A549 (cell line): ENCODE measurements around the gene WIPF3. TPM values are rescaled to one million over a fixed set of nuclear protein-coding genes. Genes with fewer than 3 reads are reported as not detected.

Experiments used
- ATAC-seq, 2 experiments: fragments of 200-7000 bp in 1 of 2; fragments of >200 bp in 1 of 2; cut with Nextera tagmentation in 1 of 2; cut with Tn5 transposase in 1 of 2; 3 replicates each; pipeline versions ENCODE4 v1.8.0 to v1.9.1; 2018 to 2020; ENCODE audit warnings: mild to moderate bottlenecking in 1 of 2, moderate library complexity in 1 of 2
- CTCF ChIA-PET: fragments of 300-600 bp; sonication (Branson Sonifier 250); formaldehyde crosslinking; extraction: SDS; loops from one replicate; lab custom pipeline; 2021; ENCODE audit warnings: antibody characterized with exemption, inconsistent platforms; lab: Yijun Ruan, JAX
- POLR2A ChIA-PET: fragments of 350-600 bp; formaldehyde crosslinking; extraction: SDS; loops from one replicate; lab custom pipeline; 2021; ENCODE audit warnings: antibody characterized with exemption, inconsistent platforms; lab: Yijun Ruan, JAX
- DNase-seq, 2 experiments: peaks; one replicate each; pipeline versions ENCODE4 v3.0.0 to v3.0.0-alpha.2; 2011 to 2016; ENCODE audit warnings: low read depth in 1 of 2, low spot score in 1 of 2
- FAIRE-seq: peaks from 2 replicates; lab custom pipeline; 2011; peaks lifted over from hg19 to GRCh38; lab: Jason Lieb, UNC
- H3K27ac ChIP-seq, 2 experiments: fragments of >200 bp; sonication (Bioruptor Twin); formaldehyde crosslinking; 3 replicates each; pipeline ENCODE4 v1.5.1; 2016 to 2017
- H3K4me1 ChIP-seq: fragments of >200 bp; sonication (Bioruptor Twin); formaldehyde crosslinking; 3 replicates; pipeline ENCODE4 v1.6.1; 2016
- H3K4me2 ChIP-seq: fragments of >200 bp; sonication (Bioruptor Twin); formaldehyde crosslinking; 3 replicates; pipeline ENCODE4 v1.6.1; 2016
- H3K4me3 ChIP-seq: fragments of >200 bp; sonication (Bioruptor Twin); formaldehyde crosslinking; 3 replicates; pipeline ENCODE4 v1.5.1; 2016
- H3K9me3 ChIP-seq: fragments of >200 bp; sonication (Bioruptor Twin); formaldehyde crosslinking; 3 replicates; pipeline ENCODE4 v1.6.1; 2016
- BHLHE40 ChIP-seq: IDR thresholded peaks from 2 replicates; pipeline ENCODE4 v1.6.1; 2012; ENCODE audit warnings: low read depth, low read length, inconsistent platforms
- CBX2 ChIP-seq: fragments of 200-600 bp; sonication (generic); IDR thresholded peaks from 2 replicates; pipeline ENCODE4 v1.6.1; 2016; ENCODE audit warnings: low read depth, mild to moderate bottlenecking, borderline replicate concordance
- EHMT2 ChIP-seq: fragments of 200-600 bp; sonication (generic); IDR thresholded peaks from 2 replicates; pipeline ENCODE4 v1.6.1; 2016; ENCODE audit warnings: antibody characterized with exemption, low read depth, mild to moderate bottlenecking, moderate library complexity
- FOSL2 ChIP-seq, 2 experiments: fragments of 450-650 bp in 1 of 2; fragments of >200 bp in 1 of 2; sonication (Bioruptor Twin) in 1 of 2; formaldehyde crosslinking; IDR thresholded peaks; 2 replicates each; pipeline versions ENCODE4 v1.5.0 to v1.6.1; 2016 to 2020; ENCODE audit warnings: mild to moderate bottlenecking in 1 of 2, moderate library complexity in 1 of 2
- GATA3 ChIP-seq: IDR thresholded peaks from 2 replicates; pipeline ENCODE4 v1.6.1; 2012; ENCODE audit warnings: borderline replicate concordance
- HEYL ChIP-seq: fragments of 250-450 bp; sonication (Bioruptor Pico); IDR thresholded peaks from 2 replicates; pipeline ENCODE4 v1.8.0; 2021; ENCODE audit warnings: mild to moderate bottlenecking, moderate library complexity
- JUN ChIP-seq, 2 experiments: fragments of >200 bp; sonication (Bioruptor Twin); formaldehyde crosslinking; IDR thresholded peaks; 2 replicates in 1 of 2; 3 replicates in 1 of 2; pipeline ENCODE4 v1.6.1; 2016 to 2017
- JUNB ChIP-seq: fragments of >200 bp; sonication (Bioruptor Twin); formaldehyde crosslinking; IDR thresholded peaks from 2 replicates; pipeline ENCODE4 v1.6.1; 2016
- KDM5A ChIP-seq: fragments of 200-600 bp; sonication (generic); IDR thresholded peaks from 2 replicates; pipeline ENCODE4 v1.6.1; 2016; ENCODE audit warnings: antibody characterized with exemption, mild to moderate bottlenecking
- MAZ ChIP-seq: fragments of 150-350 bp; IDR thresholded peaks from 2 replicates; pipeline ENCODE4 v1.6.1; 2014; ENCODE audit warnings: antibody characterized with exemption, low read depth, low read length, borderline replicate concordance
- MYC ChIP-seq: IDR thresholded peaks from 2 replicates; pipeline ENCODE4 v1.6.1; 2012; ENCODE audit warnings: mild to moderate bottlenecking, inconsistent platforms, low read length, improper control_type of control experiment, borderline replicate concordance
- NPAS2 ChIP-seq: fragments of 250-450 bp; sonication (Bioruptor Pico); IDR thresholded peaks from 2 replicates; pipeline ENCODE4 v1.8.0; 2022; ENCODE audit warnings: mild to moderate bottlenecking, moderate library complexity, borderline replicate concordance
- NR3C1 ChIP-seq: fragments of >200 bp; sonication (Bioruptor Twin); formaldehyde crosslinking; IDR thresholded peaks from 3 replicates; pipeline ENCODE4 v1.6.1; 2017
- POLR2A ChIP-seq: IDR thresholded peaks from 2 replicates; pipeline ENCODE4 v1.6.1; 2012; ENCODE audit warnings: mild to moderate bottlenecking, low read length
- POLR2AphosphoS2 ChIP-seq: conservative IDR thresholded peaks from 2 replicates; pipeline ENCODE4 v1.6.1; 2012; ENCODE audit warnings: low read length, improper control_type of control experiment, inconsistent platforms
- RARB ChIP-seq: fragments of 250-450 bp; sonication (Bioruptor Pico); IDR thresholded peaks from 2 replicates; pipeline ENCODE4 v1.8.0; 2021; ENCODE audit warnings: mild to moderate bottlenecking, moderate library complexity
- RCOR1 ChIP-seq: fragments of 150-350 bp; IDR thresholded peaks from 2 replicates; pipeline ENCODE4 v1.6.1; 2014; ENCODE audit warnings: antibody characterized with exemption, low read length, low read depth
- RFX5 ChIP-seq: fragments of 450-650 bp; IDR thresholded peaks from 2 replicates; pipeline ENCODE4 v1.7.1; 2014; ENCODE audit warnings: antibody characterized with exemption, mild to moderate bottlenecking, moderate library complexity
- TP53 ChIP-seq: fragments of 250-450 bp; sonication (Bioruptor Pico); IDR thresholded peaks from 2 replicates; pipeline ENCODE4 v1.5.0; 2021; ENCODE audit warnings: mild to moderate bottlenecking, moderate library complexity
- ZC3H11A ChIP-seq: fragments of 450-650 bp; IDR thresholded peaks from 2 replicates; pipeline ENCODE4 v1.6.1; 2014; ENCODE audit warnings: antibody characterized with exemption, mild to moderate bottlenecking
- ZNF302 ChIP-seq: fragments of 250-450 bp; sonication (Bioruptor Pico); IDR thresholded peaks from 2 replicates; pipeline ENCODE4 v1.9.0; 2021; ENCODE audit warnings: inconsistent platforms, mild to moderate bottlenecking, moderate library complexity
- WGBS: methylation state at CpG from one replicate; pipeline ENCODE4 v1.1.6; 2017; ENCODE audit errors: missing lambda C conversion rate; 5-methylcytosine and 5-hydroxymethylcytosine counted together
- polyA plus RNA-seq, 4 experiments: library from polyadenylated mRNA; depleted of rRNA in 3 of 4; stranded (reverse); fragments of >200 nt; fragmentation: RNase III in 1 of 4; extraction: RNeasy Plus Mini Kit Qiagen cat#74134 plus additional on column Dnase treatment in 1 of 4; gene quantifications; 2 replicates in 3 of 4; 3 replicates in 1 of 4; pipeline ENCODE4 v1.2.3, GENCODE V29; 2011 to 2017
- TF ChIP-seq, protein P1 (sequence below): fragments of 250-450 bp; sonication (Bioruptor Pico); IDR thresholded peaks from 2 replicates; pipeline ENCODE4 v1.5.0; 2021; ENCODE audit warnings: mild to moderate bottlenecking, moderate library complexity, borderline replicate concordance
- TF ChIP-seq, protein P2 (sequence below): fragments of 250-450 bp; sonication (Bioruptor Pico); IDR thresholded peaks from 2 replicates; pipeline ENCODE4 v1.5.0; 2020; ENCODE audit warnings: low read depth, mild to moderate bottlenecking, moderate library complexity
- TF ChIP-seq, protein P3 (sequence below): IDR thresholded peaks from 2 replicates; pipeline ENCODE4 v1.6.1; 2012
- TF ChIP-seq, protein P4 (sequence below): IDR thresholded peaks from 2 replicates; pipeline ENCODE4 v1.6.1; 2012; ENCODE audit warnings: low read depth, borderline replicate concordance

WIPF3 gene
- polyA plus RNA-seq, 2 of the 4 experiments (the other 2 are of a cell fraction), result 0.10 to 0.30 TPM

DNA sequence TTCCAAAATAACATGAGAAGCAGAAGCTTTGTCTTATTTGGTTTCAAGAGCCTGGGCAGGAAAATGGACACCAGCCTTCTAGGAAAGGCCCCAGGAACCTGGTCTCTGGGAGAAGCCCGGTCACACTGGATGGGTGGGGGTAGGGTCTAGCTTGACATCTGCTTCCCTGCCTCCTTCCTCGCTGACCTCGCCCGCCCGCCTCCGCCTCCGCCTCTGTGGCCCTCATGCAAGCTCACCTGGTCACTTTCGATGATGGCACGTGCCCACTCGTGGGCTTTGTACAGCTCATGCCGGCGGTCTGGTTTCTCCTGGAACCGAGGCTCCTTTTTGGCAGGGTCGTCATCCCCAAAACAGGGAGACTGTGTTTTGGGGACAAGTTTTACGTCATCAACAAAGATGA lies 119.9 kb downstream of the WIPF3 start:
- ChIA-PET CTCF (interaction anchor here (0.8 to 1.7 kb wide), 5 partner anchors 9 to 291 kb away, joined by 3 to 4 read pairs (median 3); no protein-coding TSS in a partner anchor), POLR2A (no interaction called here)
- Histone ChIP-seq H3K4me1 (no peaks in the 10 kb centered on the region), H3K4me2 (no peak overlapping the region), H3K9me3 (no peaks in the 10 kb centered on the region), H3K4me3 (no peak overlapping the region), H3K27ac (no peak overlapping the region)
- TF ChIP-seq KDM5A, result no peak
- TF ChIP-seq, protein P1, sequence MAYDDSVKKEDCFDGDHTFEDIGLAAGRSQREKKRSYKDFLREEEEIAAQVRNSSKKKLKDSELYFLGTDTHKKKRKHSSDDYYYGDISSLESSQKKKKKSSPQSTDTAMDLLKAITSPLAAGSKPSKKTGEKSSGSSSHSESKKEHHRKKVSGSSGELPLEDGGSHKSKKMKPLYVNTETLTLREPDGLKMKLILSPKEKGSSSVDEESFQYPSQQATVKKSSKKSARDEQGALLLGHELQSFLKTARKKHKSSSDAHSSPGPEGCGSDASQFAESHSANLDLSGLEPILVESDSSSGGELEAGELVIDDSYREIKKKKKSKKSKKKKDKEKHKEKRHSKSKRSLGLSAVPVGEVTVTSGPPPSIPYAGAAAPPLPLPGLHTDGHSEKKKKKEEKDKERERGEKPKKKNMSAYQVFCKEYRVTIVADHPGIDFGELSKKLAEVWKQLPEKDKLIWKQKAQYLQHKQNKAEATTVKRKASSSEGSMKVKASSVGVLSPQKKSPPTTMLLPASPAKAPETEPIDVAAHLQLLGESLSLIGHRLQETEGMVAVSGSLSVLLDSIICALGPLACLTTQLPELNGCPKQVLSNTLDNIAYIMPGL (CRISPR knock-in tag), result no peak
- no peak for TF ChIP-seq FOSL2 (IDR thresholded peaks at IDR 0.05)
- no peak for TF ChIP-seq FOSL2 (CRISPR knock-in tag; IDR thresholded peaks at IDR 0.05)
- DNase-seq (no peak), FAIRE-seq (no peak), ATAC-seq (no peak)
- WGBS, result 94% methylated on average over 15 of the region's 15 CpGs

DNA sequence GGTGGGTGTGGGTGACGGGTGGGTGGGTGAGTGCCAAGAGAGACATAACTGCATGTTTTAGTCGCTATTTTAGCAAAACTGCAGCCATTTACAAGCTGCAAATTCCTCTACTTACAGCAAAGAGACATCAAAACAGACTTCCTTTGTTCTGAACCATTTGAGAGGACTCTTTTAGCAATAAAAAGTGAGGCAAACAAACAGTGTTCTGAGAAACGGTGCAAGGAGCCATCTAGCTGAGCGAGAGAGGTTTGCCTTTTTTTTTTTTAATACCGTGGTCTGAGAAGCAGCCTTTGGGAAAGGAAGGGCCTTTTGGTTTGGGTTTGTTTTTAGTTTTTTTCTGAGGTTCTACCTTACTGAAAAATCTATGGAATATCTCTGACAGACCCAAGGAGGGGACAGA lies 120.4 kb downstream of the WIPF3 start:
- Histone ChIP-seq H3K4me1 (peaks cover 1% of the 10 kb centered on the region; the same call in 2 of the 3 replicates), H3K4me3 (no peak overlapping the region), H3K4me2 (no peak overlapping the region), H3K27ac (no peak overlapping the region), H3K9me3 (no peaks in the 10 kb centered on the region)
- ATAC-seq (no peak), DNase-seq (no peak), FAIRE-seq (no peak)
- 79% methylated on average over 5 of the region's 5 CpGs for WGBS
- CTCF ChIA-PET, result interaction anchor here (1.0 to 1.4 kb wide), 3 partner anchors 9 to 135 kb away, joined by 3 to 4 read pairs (median 3); no protein-coding TSS in a partner anchor
- POLR2A ChIA-PET, result no interaction called here
- TF ChIP-seq JUNB (no peak), HEYL (CRISPR knock-in tag) (no peak)
- TF ChIP-seq, protein P2, sequence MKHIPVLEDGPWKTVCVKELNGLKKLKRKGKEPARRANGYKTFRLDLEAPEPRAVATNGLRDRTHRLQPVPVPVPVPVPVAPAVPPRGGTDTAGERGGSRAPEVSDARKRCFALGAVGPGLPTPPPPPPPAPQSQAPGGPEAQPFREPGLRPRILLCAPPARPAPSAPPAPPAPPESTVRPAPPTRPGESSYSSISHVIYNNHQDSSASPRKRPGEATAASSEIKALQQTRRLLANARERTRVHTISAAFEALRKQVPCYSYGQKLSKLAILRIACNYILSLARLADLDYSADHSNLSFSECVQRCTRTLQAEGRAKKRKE (CRISPR knock-in tag), result no peak
- TF ChIP-seq, protein P3, sequence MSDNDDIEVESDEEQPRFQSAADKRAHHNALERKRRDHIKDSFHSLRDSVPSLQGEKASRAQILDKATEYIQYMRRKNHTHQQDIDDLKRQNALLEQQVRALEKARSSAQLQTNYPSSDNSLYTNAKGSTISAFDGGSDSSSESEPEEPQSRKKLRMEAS, result no peak

DNA sequence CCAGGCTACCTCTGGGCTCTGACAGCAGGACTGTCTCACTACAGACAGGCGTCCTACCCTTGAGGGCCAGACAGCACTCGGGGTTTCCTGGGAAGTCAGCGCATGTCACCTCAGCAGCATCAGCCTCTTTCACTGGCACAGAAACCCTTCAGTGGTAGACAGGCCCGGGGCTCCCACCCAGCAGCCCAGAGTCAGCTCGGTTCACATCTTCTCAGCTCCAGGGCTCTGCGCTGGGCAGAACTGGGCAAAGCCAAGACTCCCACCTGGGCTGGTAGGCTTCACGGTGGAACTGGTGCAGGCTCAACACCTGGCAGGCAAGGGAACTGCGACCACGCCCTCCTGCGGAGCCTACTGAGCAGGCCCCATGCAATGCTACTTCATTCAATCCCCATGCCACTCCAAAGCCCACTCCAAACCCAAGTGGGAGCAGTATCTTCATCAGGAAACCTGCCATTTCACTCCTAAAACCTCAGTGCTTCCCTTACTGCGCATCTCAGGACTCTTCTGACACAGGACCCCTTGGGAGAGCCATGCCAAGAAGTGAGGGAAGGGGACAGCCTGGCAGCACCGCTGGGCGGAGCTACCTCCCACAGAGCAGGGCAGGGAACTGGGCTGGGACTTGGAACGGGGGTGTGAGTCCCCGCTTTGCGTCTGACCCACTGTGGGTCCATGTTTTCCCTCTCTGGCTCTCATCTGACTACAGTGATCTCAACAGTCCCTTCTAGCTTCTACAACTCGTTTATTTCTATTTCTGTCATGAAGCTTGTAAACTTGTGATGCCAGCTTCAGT lies 122.9 kb downstream of the WIPF3 start:
- Histone ChIP-seq H3K4me2 (no peak overlapping the region), H3K27ac (no peak overlapping the region), H3K9me3 (no peaks in the 10 kb centered on the region), H3K4me1 (peaks cover 14% of the 10 kb centered on the region), H3K4me3 (no peak overlapping the region)
- ATAC-seq, result no peak; a peak in 1 of 6 replicates
- ChIA-PET CTCF (interaction anchor here (1.1 to 3.3 kb wide), 4 partner anchors 8 to 181 kb away, joined by 3 to 23 read pairs (median 3); no protein-coding TSS in a partner anchor), POLR2A (no interaction called here)
- 86% methylated on average over 17 of the region's 17 CpGs for WGBS
- no peak for FAIRE-seq
- TF ChIP-seq JUN (IDR thresholded peaks at IDR 0.05), result no peak
- TF ChIP-seq NPAS2 (CRISPR knock-in tag), result no peak
- no peak for TF ChIP-seq RARB (CRISPR knock-in tag)
- no peak for TF ChIP-seq MAZ
- no peak for TF ChIP-seq GATA3
- no peak for TF ChIP-seq RFX5
- no peak for TF ChIP-seq ZNF302 (CRISPR knock-in tag)
- TF ChIP-seq POLR2A, result no peak
- DNase-seq, result no peak

DNA sequence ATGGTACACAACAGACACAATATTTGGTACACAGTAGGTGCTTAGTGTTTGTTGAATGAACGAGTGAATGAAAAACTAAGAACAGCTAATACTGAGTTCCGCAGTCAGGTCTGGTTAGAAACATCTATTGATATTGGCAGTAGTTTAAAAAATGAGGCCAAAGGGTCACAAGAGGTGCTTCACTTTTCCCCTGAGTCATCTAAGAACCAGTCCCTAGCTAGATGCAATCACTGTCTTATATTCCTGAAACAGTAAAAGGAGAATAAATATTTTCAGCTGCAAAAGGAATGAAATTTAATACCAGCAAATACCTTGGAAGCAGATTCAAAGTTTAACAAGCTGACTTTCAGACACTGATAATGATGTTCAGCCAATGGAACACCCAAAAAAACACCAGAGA lies 128.8 kb downstream of the WIPF3 start:
- no peak for DNase-seq
- no peak for FAIRE-seq
- Histone ChIP-seq H3K4me1 (peaks cover 14% of the 10 kb centered on the region), H3K4me3 (no peak overlapping the region), H3K9me3 (no peaks in the 10 kb centered on the region), H3K27ac (no peak overlapping the region), H3K4me2 (no peak overlapping the region)
- 77% methylated on average over 2 of the region's 2 CpGs for WGBS
- ChIA-PET POLR2A (no interaction called here), CTCF (interaction anchor here (0.6 to 1.4 kb wide), 5 partner anchors 8 to 187 kb away, joined by 3 to 11 read pairs (median 3); no protein-coding TSS in a partner anchor)
- no peak for ATAC-seq
- no peak for TF ChIP-seq CBX2
- no peak for TF ChIP-seq NPAS2 (CRISPR knock-in tag)
- TF ChIP-seq MYC, result no peak
- TF ChIP-seq HEYL (CRISPR knock-in tag), result no peak
- TF ChIP-seq TP53, result no peak
- TF ChIP-seq, protein P1 (CRISPR knock-in tag), result no peak
- no peak for TF ChIP-seq BHLHE40
- no peak for TF ChIP-seq POLR2AphosphoS2
- TF ChIP-seq, protein P4, sequence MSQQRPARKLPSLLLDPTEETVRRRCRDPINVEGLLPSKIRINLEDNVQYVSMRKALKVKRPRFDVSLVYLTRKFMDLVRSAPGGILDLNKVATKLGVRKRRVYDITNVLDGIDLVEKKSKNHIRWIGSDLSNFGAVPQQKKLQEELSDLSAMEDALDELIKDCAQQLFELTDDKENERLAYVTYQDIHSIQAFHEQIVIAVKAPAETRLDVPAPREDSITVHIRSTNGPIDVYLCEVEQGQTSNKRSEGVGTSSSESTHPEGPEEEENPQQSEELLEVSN, result no peak
- no peak for TF ChIP-seq EHMT2
- no peak for TF ChIP-seq NR3C1
- no peak for TF ChIP-seq ZC3H11A
- no peak for TF ChIP-seq RCOR1
